IPS-NIHi11 (cell line): ENCODE results near the gene EXOG.

ENCODE experiments used
- DNase-seq: peaks from one replicate; pipeline ENCODE4 v3.0.0; 2012; ENCODE audit warnings: mixed read lengths, low spot score

Gene EXOG

GRCh38 chr3:38548154-38548931, 52.2 kb downstream of the EXOG start:
- peak; percentile 67 for DNase-seq

- DNase-seq = no peak
These were observed 52.9 kb downstream of the EXOG start for GRCh38 chr3:38549082-38549481.

- no peak for DNase-seq
These were observed 53.3 kb downstream of the EXOG start for GRCh38 chr3:38549486-38549885.

GRCh38 chr3:38549957-38550840, 54.1 kb downstream of the EXOG start:
- no peak for DNase-seq

- DNase-seq = no peak
These were observed 55.1 kb downstream of the EXOG start for GRCh38 chr3:38551026-38551832.

GRCh38 chr3:38552364-38552763, 56.2 kb downstream of the EXOG start:
- no peak for DNase-seq

GRCh38 chr3:38553071-38553470, 56.9 kb downstream of the EXOG start:
- DNase-seq = no peak

GRCh38 chr3:38554127-38554827, 58.1 kb downstream of the EXOG start:
- no peak for DNase-seq

GRCh38 chr3:38555149-38555840, 59.2 kb downstream of the EXOG start:
- DNase-seq = no peak

GRCh38 chr3:38555926-38556325, 59.8 kb downstream of the EXOG start:
- DNase-seq = no peak

- DNase-seq = no peak
These were observed 60.7 kb downstream of the EXOG start for GRCh38 chr3:38556640-38557358.

- no peak for DNase-seq
These were observed 62.7 kb downstream of the EXOG start for GRCh38 chr3:38558864-38559263.

GRCh38 chr3:38560284-38560683, 64.1 kb downstream of the EXOG start:
- no peak for DNase-seq

GRCh38 chr3:38560996-38561717, 65.0 kb downstream of the EXOG start:
- DNase-seq = no peak

- no peak for DNase-seq
These were observed 65.8 kb downstream of the EXOG start for GRCh38 chr3:38561746-38562466.

GRCh38 chr3:38562467-38562925, 66.4 kb downstream of the EXOG start:
- no peak for DNase-seq

- no peak for DNase-seq
These were observed 67.1 kb downstream of the EXOG start for GRCh38 chr3:38563070-38563885.

- DNase-seq = no peak
These were observed 67.7 kb downstream of the EXOG start for GRCh38 chr3:38563886-38564270.
